HUDEP-2 (cell line): ENCODE results near the gene TANC1.

Experiments used
- DNase-seq, 76 experiments: peaks; one replicate each; lab custom pipeline; 2025; ENCODE audit not compliant: unreplicated experiment in 76 of 76; lab: John Stamatoyannopoulos, UW

The TANC1 gene

DNA sequence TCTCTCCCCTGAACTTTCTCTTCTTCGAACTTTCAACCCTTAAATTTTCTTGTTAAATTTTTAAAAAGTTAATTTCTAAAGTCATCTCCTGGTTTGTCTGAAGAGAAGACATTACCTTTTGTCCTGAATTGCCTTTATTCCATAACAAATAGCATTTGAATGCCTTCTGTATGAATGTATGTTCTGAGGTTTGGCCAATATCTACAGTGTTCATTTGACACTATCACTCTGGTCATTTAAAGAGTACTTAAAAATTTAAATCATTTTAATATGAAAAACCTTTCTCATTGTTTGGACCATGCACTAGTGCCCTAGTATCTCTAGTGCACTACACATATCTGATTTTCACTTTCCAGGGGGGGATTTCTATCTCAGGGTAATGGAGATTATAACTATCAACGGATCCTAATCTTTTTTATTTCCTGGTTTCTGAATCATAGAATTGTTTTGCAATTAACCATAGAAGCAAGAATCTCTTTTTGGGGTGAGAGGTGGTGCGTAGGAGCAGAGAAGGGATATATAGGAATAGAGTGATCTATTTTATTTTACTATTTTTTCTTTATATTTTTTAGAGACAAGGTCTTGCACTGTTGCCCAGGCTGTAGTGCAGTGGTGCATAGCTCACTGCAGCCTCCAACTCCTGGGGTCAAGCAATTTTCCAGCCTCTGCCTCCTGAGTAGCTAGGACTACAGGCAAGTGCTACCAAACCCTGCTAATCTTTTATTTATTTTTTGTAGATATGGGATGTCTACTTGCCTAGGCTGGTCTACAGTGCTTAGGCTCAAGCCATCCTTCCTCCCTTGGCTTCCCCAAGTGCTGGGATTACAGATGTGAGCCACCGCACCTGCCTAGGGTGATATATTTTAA, 25.5 kb downstream of the TANC1 start:
- no peak for DNase-seq

DNA sequence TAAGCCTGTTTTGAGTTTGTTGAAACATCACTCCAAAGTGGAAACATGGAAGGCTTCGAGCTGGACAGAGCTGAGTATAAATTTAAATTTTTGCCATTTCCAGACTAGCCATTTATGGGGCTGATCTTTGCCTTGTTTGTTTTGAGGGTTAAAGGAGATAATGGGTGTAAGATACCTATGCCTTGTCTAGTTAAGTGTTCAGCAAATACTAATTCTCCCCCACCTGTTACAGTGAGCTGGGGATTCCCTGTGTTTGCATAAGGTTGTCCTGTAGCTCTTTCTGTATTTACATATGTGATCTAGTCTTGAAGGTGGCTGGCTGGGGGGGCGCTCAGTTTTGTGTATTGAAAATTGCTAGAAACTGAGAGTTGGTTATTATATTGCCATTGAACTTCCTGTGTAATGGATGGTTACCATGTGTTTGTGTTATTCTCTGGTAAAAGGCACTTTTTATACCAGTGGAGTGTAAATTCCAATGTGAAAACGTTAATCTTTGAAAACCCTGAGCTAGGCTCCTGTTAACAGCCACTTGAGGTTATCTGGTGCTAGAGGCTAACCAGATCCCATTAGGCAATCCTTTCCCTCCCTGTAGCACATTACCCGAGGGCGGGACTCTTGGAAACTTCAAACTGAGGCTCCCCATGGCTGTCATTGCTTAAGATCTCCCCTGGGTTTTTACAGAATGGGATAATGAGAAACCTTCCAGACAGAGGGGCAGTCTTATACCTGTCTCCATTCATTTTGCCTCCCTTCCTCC, 26.7 kb downstream of the TANC1 start:
- no peak for DNase-seq

DNA sequence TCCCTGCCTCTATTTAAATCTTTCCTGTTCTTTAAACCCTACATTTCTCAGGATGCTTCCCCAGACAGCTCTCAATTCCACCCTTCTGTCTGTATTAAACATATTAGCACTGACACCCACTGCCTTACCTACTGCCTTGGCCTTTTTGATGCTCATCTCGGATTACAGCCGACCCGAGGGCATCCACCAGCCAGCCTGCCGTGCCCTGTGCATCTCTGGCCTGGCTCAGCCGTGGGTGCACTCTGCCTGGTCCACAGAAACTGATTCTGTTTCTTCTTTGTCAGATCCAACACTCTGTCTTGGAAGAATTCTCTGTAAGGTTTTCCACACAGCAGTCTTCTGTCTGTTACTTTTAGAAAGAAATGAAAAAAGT, 27.2 kb downstream of the TANC1 start:
- no peak for DNase-seq

DNA sequence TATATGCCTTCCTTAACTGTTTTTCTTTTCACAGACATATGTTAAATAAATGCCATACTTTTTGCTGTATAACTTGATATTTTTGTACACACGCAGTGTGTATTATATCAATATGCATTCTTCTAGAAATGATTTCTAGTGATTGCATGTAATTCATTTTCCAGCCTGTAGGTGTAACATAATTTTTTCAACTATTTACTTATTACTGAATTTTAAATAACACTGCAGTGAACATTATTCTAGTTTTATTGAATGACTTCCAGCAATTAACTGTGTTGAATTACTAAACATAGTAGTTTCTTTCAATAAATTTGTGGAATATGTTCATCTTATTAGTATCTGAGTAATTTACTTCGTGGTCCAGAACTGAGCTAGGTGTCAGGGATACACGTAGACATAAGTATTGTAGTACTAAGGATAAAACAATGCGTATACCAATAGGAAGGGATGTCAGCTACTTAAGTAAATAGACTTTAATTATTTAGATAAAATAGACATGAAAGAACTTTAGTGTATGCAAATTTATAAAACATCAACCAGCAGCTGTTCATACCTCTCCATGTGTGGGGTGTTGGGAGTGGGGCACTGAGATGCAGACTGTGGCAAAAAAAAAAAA, 28.0 kb downstream of the TANC1 start:
- no peak for DNase-seq

DNA sequence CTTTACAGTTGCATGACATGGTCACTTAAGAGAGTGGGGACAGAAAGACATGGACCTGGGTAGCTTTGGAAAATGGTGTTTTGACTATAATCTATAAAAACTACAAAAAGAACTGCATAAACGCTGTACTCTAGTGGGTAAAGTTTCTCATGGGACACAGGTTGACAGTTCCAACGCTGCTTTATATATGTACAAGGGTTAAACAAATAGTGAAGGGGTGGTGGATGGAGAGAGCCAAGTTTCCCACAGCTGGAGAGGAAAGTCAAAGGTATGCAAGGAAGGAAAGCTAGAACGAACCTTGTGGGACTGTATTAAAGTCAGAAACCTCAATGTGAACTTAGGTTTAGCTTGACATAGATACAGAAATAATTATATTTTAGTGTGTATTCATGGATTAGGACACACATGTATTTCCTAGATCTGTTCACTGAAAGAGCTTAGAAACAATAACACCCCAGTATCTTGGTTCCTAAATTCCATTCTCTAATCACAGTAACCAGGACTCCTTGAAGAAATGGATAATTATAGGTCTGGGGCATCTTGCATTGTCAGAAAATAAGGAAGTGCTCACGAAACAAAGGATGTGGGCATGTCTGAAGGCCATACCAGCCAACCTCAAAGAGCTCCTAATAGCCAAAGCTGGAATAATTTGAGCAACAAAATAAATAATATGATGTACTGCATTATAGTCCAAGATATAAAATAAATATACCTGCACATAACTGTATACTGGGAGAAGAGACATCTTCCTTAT, 28.8 kb downstream of the TANC1 start:
- DNase-seq, result no peak

DNA sequence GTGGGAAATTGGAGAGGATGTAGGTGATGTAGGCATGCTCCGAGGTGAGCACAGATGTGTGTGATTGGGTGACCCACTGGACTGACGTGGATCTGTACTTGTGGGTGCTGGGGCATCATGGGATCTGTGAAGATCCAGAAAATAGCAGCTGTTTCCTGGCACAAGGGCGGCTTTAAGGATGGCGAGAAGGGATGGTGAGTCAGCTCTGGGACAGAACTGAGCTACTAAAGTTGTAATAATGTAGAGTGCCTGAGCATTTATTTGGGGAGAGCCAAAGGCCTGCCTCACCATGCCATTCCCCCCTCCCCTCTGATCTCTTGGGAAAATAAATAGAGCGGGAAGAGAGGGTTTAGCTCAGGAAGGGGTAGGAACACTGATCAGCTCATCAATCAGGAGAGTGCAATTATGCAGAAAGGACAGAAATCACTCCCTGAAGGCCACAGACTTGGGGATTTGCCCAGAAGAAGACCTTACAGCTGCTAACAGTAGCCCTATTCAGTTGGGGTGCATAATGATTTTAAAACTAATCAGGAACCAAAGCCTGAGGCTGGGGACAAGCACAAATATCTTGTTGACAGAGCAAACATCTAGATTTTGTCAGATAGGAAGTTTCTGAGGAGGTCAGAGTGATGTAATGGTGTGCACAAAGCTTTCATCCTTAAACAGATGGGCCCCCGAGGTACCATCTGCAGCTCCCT, 30.3 kb downstream of the TANC1 start:
- DNase-seq, result no peak

DNA sequence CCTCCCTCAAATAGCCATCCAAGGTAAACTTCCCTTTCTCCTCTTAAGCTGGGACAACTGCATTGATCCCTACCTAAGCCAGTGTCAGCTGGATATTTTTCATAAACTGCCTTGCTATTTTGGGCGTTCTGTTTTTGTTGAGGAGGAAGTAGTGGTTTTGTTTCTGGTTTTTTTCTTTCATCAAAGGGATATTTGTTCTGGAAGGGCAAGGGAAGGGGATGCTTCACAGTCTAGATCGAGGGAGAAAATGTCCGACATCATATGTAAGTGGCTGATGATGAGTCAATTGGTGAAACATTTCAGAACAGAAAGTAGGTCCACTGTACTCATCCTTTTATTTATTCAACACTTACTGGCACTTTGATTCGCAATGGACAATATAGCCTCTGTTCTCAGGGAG, 31.0 kb downstream of the TANC1 start:
- DNase-seq, result no peak

DNA sequence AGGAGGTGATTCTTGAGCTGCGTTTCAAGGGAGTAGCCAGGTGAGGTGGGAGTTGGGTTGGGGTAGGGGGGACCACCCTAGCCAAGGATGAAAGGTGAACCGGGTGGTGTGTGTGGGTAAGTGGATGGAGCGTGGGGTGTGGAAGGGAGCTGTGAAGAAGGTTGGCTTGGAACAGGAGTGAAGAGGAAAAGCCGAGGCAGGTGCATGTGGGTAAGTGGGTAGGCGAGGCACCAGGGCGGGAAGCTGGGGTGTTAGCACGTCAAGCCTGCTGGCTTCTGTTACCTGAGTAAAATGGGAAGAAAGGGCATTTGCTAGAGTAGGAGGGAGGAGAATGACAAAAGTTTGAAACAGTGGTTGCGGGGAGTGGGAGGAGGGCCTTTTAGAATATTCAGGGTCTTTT, 31.6 kb downstream of the TANC1 start:
- DNase-seq, result no peak

DNA sequence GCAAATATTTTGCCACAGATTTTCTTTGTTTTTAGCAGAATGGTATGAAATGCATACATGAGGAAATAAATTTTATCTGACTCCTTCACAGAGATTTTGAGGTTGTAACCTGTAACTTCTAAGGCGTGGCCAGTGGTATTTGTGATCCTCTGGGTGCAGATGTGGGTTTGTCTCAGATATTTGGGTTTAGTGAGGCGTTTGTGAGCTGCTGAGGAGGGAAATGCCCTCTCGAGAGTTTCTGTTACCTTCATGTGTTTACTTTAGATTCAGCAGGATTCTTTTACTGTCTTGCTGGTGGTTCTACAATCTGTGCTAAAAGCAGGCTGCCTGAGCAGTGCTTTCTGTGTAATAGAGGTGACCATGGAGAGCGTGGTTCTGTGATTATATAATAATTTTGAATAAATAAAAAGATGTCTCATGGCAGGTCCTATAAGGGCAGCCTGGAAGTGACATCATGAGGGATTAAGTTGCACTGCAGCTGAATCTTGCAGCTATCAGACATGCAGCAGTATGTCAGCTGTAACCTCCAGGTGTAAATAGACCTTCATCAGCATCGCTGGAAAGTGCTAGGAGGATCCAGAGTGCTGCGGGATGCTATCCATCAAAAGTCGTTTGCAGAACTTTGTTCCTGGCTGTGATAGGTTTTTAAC, 34.1 kb downstream of the TANC1 start:
- DNase-seq, result no peak

DNA sequence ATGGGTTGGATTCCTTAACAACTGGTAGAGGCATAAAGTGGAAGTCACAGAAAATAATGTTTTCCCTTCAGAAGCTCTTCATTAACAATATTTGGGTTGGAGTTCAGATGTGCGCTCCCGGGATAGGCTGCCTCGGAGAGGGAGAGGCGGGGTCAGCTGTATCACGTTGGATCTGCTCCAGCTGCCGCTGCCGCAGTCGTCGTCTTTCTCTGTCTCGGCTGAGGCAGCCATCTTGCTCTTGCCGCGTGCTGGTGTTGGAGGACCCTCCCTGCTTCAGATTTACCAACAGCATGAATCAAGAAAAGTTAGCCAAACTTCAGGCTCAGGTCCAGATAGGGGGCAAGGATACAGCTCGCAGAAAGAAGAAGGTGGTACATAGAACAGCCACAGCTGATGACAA, 35.1 kb downstream of the TANC1 start:
- no peak for DNase-seq

DNA sequence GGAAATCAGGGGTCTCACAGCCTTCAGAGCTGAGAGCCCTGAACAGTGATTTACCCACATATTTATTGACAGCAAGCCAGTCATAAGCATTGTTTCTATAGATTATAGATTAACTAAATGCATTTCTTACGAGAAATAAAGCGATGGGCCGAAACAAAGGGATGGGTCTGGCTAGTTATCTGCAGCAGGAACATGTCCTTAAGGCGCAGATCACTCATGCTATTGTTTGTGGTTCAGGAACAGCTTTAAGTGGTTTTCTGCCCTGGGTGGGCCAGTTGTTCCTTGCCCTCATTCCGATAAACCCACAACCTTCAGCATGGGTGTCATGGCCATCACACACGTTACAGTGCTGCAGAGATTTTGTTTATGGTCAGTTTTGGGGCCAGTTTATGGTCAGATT, 36.4 kb downstream of the TANC1 start:
- DNase-seq, result no peak

DNA sequence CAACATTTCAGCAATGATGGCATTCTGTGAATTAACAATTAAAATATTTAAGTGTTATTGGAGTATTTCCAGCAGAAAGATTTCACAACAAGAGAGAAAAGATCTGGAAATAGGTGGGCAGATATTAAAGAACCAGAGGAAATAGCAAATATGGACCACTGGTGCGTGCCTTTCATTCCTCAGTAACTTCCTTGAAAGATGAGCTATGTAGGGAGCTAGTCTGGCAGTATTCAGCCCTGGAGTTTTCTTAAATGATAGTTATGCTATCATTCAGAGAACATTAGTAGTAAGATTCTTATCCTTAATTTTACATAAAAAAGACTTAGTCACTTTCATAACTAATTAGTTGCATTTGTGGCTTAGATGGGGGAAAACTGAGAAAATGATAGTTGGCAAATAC, 41.5 kb downstream of the TANC1 start:
- no peak for DNase-seq

DNA sequence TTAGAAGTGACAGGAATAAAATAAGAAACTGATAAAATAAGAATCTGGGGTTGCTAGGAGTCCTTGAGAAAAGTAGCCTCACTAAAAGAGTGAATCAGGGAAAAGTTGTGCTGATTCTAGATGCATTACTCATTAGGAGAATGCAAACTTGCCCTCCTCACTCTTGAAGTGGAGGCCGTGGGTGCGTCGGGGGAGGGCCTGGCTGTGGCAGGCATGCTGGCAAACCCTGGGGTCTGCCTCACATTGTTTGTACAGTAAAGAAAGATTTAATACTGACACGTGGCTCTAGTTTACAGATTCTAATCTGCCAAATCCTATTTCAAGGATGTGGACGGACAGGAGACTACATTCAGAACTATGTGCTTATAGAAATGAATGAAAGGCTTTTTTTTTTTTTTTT, 41.9 kb downstream of the TANC1 start:
- DNase-seq, result no peak

DNA sequence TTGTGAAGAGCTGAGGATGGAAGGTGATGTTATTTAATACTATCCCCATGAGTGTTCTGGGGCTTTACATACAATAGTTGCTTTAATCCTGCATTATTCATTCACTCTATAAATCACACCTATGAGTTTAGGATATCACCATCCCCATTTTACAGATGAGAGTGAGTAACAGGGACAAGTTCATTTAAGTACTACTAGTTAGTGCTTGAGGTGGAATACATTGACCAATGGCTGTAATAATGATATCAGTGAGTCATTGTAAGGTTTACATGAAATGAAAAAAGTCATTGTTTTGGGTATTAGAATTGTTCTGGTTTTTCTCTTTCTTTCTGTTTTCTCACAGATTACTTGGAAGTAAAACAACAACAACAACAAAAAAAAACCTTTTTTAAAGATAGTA, 42.5 kb downstream of the TANC1 start:
- no peak for DNase-seq

DNA sequence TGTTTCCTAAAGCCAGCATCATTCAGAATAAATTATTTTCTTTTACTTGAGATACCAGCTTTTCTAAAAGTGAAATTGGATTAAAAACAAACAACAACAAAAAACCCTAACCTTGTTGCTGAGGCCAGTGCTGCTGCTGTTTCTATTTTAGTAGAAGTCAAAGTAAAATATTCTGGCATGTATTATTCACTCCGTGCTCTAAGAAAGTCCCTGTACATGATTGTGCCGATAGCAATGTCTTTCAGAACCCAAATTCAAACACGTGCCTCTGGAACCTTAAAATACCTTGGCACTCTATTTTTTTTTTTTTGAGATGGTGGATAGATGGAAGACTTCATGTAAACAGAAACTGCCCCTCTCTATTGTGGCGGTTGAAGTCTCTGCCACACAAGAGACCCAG, 43.7 kb downstream of the TANC1 start:
- no peak for DNase-seq

DNA sequence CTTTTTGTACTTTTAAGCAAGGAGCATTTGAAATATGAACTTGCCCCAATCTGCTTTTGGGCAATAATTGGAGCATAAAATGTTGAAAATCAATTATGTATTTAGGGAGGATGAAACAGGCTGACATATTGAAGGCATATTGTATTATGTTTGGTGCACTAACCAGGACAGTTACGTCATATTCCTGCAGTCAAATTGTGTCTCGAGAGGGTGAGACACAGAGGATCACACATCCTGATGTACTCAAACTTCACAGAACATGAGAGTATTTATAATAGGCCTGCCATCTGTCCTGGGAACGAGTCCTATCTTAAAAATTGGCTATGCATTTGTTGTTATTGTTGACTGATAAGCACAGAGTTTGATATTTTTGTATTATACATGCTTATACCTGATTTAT, 44.7 kb downstream of the TANC1 start:
- no peak for DNase-seq

DNA sequence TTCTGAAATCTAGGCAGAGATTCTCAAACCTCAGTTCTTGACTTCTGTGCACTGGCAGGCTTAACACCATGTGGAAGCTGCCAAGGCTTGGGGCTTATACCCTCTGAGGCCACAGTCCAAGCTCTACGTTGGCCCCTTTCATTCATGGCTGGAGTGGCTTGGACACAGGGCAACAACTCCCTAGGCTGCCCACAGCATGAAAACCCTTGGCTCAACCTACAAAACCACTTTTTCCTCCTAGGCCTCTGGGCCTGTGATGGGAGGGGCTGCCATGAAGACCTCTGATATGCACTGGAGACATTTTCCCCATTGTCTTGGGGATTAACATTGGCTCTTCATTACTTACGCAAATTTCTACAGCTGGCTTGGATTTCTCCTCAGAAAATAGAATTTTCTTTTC, 46.7 kb downstream of the TANC1 start:
- no peak for DNase-seq

DNA sequence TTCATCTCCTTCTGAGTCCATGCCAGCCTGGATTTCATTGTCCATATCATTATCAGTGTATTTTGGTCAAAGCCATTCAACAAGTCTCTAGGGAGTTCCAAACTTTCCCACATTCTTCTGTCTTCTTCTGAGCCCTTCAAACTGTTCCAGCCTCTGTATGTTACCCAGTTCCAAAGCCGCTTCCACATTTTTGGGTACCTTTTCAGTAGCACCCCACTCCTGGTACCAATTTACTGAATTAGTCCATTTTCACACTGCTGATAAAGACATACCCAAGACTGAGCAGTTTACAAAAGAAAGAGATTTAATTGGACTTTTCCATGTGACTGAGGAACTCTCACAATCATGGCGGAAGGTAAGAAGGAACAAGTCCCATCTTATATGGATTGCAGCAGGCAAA, 47.4 kb downstream of the TANC1 start:
- DNase-seq, result no peak

DNA sequence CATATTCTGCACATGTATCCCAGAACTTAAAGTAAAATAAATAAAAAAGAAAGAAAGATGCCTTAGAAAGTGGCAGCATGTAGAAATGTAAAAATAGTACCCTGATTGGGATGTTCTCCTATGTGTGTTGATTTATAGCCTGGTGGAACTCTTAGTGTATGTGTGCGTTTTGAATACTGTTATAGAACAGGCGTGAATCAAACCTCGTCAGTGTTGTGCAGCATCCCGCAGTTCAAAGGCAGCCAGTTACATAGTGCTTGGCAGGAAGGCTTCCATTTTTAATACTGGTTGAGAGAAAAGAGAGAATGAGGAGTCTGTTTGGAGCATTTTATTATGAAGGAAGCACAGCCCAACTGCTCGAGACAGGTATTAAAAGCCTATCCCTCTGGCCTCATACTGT, 49.4 kb downstream of the TANC1 start:
- no peak for DNase-seq

DNA sequence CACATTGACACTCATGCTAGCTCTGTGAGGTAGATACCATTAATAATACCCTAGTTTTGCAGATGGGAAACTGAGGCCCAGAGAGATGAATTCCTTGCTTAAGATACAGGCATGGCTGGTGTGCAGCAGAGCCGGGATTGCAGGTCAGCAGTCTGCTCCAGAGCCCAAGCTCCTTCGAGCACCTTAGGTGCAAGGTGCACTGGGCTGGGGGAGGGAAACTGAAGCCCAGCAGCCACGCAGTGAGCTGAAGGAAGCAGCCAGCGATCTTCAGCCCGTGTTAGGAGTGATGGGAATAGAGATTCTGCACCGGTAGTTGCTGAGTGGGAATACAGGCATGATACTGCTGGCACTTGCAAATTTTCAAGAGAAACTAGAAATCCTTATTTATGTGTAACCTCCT, 50.6 kb downstream of the TANC1 start:
- DNase-seq, result no peak
